ENCODE data around the gene RFLNA.

DNA sequence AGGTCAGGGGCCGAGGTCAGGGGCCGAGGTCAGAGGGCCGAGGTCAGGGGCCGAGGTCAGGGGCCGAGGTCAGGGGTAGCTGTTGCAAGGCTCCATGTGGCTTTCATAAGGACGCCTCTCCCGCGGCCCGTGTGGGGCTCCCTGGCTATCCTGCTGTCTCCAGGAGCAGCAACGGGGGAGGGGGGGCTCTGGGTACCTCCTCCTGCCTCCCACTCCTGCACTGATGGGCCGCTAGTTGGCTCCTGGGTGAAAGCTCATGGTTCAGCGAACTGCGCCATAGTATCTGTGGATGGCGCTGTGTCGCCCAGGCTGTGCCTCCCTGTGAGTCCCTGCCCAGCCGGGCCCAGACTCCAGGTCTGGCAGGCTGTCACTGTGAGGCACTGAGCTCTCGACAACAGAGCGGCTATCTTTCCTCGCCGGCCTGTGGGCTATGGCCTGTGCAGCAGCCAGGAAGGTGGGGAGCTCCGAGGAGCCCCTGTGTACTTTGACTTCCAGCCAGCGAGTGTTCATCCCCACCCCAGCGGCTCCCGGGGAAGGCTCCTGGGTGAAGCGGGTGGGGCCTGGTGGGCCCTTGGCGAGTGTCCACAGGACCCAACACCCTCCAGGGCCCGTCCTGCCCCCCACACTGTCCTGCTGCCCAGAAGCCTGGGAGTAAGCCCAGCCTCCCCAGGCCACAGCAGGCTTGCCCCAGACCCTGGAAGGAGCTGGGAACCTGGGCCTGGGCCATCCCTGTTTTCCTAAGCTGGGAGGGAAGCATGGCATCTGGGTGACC is 8.1 kb downstream of the RFLNA start:
- TF ChIP-seq POLR2A (IDR thresholded peaks at IDR 0.05; ENCODE audit: low read depth), result no peak
- TF ChIP-seq, protein P1, sequence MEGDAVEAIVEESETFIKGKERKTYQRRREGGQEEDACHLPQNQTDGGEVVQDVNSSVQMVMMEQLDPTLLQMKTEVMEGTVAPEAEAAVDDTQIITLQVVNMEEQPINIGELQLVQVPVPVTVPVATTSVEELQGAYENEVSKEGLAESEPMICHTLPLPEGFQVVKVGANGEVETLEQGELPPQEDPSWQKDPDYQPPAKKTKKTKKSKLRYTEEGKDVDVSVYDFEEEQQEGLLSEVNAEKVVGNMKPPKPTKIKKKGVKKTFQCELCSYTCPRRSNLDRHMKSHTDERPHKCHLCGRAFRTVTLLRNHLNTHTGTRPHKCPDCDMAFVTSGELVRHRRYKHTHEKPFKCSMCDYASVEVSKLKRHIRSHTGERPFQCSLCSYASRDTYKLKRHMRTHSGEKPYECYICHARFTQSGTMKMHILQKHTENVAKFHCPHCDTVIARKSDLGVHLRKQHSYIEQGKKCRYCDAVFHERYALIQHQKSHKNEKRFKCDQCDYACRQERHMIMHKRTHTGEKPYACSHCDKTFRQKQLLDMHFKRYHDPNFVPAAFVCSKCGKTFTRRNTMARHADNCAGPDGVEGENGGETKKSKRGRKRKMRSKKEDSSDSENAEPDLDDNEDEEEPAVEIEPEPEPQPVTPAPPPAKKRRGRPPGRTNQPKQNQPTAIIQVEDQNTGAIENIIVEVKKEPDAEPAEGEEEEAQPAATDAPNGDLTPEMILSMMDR (IDR thresholded peaks at IDR 0.05), result no peak
- TF ChIP-seq POLR2AphosphoS5 (IDR thresholded peaks at IDR 0.05), result no peak
- no peak for TF ChIP-seq EP300 (IDR thresholded peaks at IDR 0.05)

Measured in esophagus muscularis mucosa (tissue), 4 donors.